Measurements from ENCODE around the gene PRDM16. TPM values are rescaled to one million over a fixed set of nuclear protein-coding genes. Genes with fewer than 3 reads are reported as not detected.

The PRDM16 gene
- total and polyA plus RNA-seq, 8 donors, result 9.6 to 18.0 (median 14.7) TPM

GRCh38 chr1:3146907-3147306, 77.9 kb downstream of the PRDM16 start:
- no peak for TF ChIP-seq CTCF (IDR thresholded peaks at IDR 0.05)

GRCh38 chr1:3148171-3148570, 79.2 kb downstream of the PRDM16 start:
- H3K4me1 ChIP-seq, result no peaks in the 10 kb centered on the region
- DNase-seq, result no peak
- H3K4me3 ChIP-seq, result no peak overlapping the region
- no peaks in the 10 kb centered on the region for H3K9me3 ChIP-seq
- peaks cover 0 to 24% of the 10 kb centered on the region in 2 donors for H3K27me3 ChIP-seq
- no peak for ATAC-seq
- no peak for TF ChIP-seq CTCF (IDR thresholded peaks at IDR 0.05)
- intact Hi-C loops (cut with DNase I), result no loop called here
- H3K27ac ChIP-seq, result no peak overlapping the region
- no peaks in the 10 kb centered on the region for H3K36me3 ChIP-seq

More at GRCh38 chr1:3146907-3147306, 77.9 kb downstream of the PRDM16 start:
- Histone ChIP-seq H3K27ac (no peak overlapping the region), H3K4me1 (no peaks in the 10 kb centered on the region), H3K36me3 (no peaks in the 10 kb centered on the region), H3K9me3 (no peaks in the 10 kb centered on the region), H3K4me3 (no peak overlapping the region), H3K27me3 (peaks cover 0 to 33% of the 10 kb centered on the region in 2 donors)
- ATAC-seq, result no peak
- no peak for DNase-seq
- intact Hi-C loops (cut with DNase I), result no loop called here

- TF ChIP-seq CTCF (IDR thresholded peaks at IDR 0.05), result no peak
- Histone ChIP-seq H3K9me3 (no peaks in the 10 kb centered on the region), H3K4me1 (no peaks in the 10 kb centered on the region), H3K27ac (no peak overlapping the region), H3K36me3 (no peaks in the 10 kb centered on the region), H3K27me3 (peaks cover 0 to 20% of the 10 kb centered on the region in 2 donors), H3K4me3 (no peak overlapping the region)
- intact Hi-C loops (cut with DNase I), result no loop called here
- no peak for DNase-seq
- peak; percentile 38 for ATAC-seq
Measured at GRCh38 chr1:3149277-3149676, 80.3 kb downstream of the PRDM16 start.

GRCh38 chr1:3151456-3151855, 82.5 kb downstream of the PRDM16 start:
- ATAC-seq (no peak), DNase-seq (no peak)
- H3K36me3 ChIP-seq, result no peaks in the 10 kb centered on the region
- H3K9me3 ChIP-seq, result no peaks in the 10 kb centered on the region
- intact Hi-C loops (cut with DNase I), result loop anchor here in 1 of 2 donors (10.0 kb wide), 1 partner anchor 63 kb away; no protein-coding TSS in a partner anchor
- no peak overlapping the region for H3K4me3 ChIP-seq
- no peaks in the 10 kb centered on the region for H3K4me1 ChIP-seq
- H3K27ac ChIP-seq, result no peak overlapping the region
- no peak for TF ChIP-seq CTCF (IDR thresholded peaks at IDR 0.05)
- peaks cover 0 to 25% of the 10 kb centered on the region in 2 donors for H3K27me3 ChIP-seq

GRCh38 chr1:3152143-3152542, 83.1 kb downstream of the PRDM16 start:
- no peak overlapping the region for H3K4me3 ChIP-seq
- intact Hi-C loops (cut with DNase I), result loop anchor here in 1 of 2 donors (10.0 kb wide), 1 partner anchor 63 kb away; no protein-coding TSS in a partner anchor
- no peaks in the 10 kb centered on the region for H3K9me3 ChIP-seq
- H3K27ac ChIP-seq, result no peak overlapping the region
- ATAC-seq (no peak), DNase-seq (no peak)
- H3K36me3 ChIP-seq, result no peaks in the 10 kb centered on the region
- no peaks in the 10 kb centered on the region for H3K4me1 ChIP-seq
- peaks cover 0 to 32% of the 10 kb centered on the region in 2 donors for H3K27me3 ChIP-seq
- TF ChIP-seq CTCF (IDR thresholded peaks at IDR 0.05), result no peak

All from left lung (tissue), 10 donors.